Forelimb muscle (tissue), 1 donor: ENCODE data around the gene ATP23. TPM values are rescaled to one million over a fixed set of nuclear protein-coding genes. Genes with fewer than 3 reads are reported as not detected.
A peak's percentile ranks its signal among the peaks of the same experiment; 100 is the strongest.

ENCODE experiments used
- DNase-seq: peaks from one replicate; pipeline ENCODE4 v3.0.0-alpha.2; 2013; ENCODE audit warnings: low read depth
- polyA plus RNA-seq: library from polyadenylated mRNA; unstranded; fragments of 120-200 nt; gene quantifications from one replicate; pipeline ENCODE4 v1.2.1, GENCODE V29; 2013; ENCODE audit not compliant: insufficient read length

ATP23 gene, protein sequence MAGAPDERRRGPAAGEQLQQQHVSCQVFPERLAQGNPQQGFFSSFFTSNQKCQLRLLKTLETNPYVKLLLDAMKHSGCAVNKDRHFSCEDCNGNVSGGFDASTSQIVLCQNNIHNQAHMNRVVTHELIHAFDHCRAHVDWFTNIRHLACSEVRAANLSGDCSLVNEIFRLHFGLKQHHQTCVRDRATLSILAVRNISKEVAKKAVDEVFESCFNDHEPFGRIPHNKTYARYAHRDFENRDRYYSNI
- polyA plus RNA-seq, result 5.3 TPM

DNA sequence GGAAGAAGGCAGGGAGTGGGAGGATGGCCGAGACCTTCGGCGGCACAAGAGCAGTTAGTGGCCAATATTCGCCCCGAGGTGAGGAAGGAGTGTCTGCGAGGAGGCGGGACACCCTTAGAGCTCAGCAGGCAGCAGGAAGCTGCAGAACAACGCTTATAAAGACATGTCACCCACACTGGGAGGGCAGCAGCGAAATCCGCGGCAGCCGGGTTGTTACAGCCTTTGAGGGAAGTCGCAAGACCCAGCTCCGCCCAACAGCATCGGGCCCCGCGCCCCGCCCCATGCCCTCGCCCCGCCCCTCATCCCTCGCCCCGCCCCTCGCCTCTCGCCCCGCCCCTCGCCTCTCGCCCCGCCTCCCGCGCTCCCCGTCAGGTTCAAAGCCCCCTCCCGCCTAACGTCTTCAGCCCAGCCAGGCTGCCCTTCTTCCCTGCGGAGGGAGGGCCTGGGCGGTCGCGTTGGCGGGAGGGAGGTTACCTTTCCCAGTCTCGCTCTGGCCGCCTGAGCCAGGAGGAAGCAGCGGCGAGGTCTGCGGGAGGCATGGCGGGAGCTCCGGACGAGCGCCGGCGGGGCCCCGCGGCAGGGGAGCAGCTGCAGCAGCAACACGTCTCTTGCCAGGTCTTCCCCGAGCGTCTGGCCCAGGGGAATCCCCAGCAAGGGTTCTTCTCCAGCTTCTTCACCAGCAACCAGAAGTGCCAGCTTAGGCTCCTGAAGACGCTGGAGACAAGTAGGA is at the start of gene ATP23:
ATP23 (plus strand) TSS at position 403 of the 730 bp plus-strand sequence; CDS start at position 538, 135 bp downstream.
- no peak for DNase-seq

DNA sequence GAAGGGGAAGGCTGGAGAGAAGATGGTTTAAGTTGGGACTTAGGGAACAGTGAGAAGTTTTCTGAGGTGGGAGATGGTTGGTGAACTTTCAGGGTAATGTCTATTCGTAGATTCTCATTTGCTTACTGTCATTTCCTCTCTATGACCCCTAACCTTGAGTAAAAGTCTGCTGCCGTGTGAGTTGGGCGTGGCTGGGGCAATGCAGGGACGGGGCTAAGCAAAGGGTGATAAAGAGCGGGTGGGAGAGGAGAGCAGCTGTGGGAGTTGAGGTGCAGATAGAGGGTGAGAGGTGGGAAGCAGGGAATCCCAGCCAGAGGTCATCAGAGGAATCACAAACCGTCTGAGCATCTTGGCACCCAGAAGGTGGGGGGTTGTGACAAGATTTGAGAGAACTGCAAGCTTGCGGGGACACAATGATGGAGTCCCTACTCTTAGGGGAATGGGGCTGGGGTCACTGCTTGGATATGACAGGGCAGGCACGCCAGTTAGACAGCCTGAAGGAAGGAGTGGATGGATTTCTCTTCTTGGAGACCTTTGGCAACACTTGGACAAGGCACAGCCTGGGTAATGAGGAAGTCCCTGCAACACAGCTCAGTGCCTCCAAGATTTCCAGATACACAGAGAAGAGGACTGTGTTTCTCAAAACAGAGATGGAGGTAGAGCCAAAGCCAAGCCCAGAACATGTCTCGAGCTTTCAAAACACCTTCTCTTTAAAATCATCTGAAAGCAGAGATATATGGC is 49.0 kb upstream of the ATP23 start:
- no peak for DNase-seq

DNA sequence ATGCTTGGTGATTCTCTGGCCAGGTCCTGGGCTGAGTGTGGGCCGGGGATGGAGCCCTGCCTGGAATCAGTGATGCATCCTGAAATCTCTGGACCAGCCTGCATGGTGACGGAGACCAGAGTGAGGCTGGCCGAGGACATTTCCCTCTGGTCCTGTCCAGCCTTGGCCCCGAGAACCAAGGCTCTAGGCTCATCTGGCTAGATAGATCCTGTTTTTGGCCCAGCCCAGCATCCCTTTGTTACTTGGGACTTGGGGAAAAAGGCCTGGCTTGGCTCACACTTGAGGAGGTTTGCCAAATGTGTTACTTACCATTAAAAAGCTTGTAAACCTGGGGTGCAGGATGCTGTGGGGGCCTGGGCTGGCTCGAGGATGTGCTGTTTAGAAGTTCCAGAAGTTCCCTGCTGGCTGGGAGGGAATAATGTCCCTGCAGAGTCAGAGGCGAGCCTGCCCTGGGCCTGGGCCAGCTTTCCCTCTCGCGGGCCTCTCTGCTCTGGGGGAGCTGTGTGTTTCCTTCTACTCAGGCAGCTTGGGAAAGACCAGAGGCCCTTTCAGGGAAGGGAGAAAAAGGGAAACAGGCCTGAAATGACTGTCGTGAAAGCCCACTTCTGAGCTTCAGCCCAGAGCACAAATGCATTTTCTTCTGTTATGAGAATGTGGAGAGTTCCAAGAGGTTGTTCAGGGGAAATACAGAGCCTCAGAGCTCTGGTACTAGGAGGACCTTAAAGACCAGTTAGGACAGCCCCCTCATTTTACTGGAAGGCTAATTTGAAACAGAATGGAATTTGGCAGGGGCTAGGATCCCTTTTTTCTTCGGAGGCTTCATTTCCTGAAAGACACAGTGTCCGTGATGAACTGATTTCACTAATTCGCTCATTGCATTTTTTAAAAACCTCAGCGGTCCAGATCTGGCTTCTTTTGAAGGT is 47.7 kb upstream of the ATP23 start:
- peak; percentile 90 for DNase-seq

DNA sequence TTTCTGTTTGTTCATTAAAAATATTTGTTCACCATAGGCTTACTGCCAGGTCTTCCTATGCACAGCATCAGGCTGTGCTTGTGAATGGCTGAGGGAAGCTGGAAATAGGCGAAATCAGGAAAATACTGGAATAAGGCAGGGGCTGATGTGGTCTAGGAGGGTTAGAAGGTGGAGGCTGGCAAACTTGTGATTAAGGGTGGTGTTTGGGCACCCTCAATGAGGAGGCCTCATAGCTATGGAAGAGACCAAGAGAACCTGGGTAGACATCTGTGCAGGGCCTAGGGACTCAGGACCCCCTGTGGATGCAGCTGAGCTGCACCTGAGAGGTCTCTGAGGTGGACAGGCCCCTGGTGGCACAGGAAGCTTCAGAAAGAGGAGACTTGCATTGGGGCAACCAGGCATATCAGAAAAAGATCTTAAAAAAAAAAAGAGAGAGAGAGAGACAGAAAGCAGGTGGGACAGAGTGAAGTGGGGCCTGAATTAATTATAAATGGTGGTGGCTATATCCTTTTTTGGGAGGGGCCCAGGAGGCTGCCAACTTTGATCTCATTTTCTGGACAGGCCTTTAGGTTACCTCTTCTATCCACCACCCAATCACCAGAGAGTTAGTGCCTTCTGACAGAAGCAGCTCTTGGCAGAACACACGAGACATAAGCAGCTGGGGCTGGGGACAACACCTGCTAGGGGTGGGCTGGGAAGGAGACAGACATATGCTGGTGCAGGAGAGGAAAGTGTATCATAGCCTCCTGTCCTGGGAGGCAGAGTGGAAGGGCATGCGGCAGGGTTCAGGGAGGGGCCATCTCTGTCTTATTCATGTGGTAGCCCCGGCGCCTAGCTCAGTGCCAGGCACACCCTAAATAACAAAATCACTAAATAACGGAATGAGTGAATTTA is 46.7 kb upstream of the ATP23 start:
- DNase-seq, result no peak

DNA sequence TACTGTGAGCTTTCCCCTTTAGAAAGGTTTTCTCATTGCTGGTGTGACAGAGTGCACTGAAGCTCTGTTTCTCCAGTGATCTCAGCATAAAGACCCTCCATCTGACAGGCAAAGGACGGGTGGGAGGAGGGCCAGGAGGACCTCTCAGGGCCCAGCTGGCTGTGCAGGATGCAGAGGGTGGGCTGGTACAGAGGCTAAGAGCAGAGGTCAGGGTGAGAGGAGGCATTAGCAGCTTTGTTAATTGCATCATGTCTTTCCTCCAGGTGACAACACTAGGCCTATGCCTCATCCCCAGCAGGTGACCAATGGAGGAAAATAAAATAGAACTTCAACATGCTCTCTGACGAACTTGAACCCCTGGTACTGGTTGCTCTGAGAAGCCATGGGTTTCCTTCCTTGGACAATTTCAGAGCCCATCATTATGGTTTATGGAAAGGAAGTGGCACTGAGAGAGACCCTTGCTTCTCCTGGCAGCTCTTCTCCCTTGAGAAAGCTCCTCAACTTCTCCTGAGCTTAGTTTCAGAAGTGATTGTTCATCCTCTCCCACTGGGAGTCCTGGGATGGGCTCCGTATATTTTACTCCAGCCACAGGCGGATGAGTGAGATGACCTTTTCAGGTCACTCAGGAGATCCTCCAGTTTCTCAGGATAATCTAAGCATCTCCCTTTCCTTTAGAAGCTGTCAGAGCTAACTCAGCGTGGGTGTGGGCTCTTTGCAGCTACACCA is 45.8 kb upstream of the ATP23 start:
- no peak for DNase-seq

DNA sequence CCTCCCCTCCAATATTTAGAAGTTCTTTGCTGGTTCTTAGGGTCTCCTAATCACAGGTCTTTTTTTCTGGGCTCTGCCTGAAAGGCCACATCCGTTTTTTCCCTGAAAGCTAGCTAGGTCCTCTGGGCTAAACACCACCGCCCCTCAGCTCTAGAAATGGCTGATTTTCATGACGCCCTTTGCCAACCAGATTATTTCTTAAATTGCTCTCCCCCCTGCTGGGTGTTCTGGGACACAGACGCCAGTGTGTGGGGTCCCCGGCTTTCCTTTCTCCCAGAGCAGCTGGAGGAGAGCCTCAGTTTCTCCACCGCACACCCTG is 45.3 kb upstream of the ATP23 start:
- no peak for DNase-seq

DNA sequence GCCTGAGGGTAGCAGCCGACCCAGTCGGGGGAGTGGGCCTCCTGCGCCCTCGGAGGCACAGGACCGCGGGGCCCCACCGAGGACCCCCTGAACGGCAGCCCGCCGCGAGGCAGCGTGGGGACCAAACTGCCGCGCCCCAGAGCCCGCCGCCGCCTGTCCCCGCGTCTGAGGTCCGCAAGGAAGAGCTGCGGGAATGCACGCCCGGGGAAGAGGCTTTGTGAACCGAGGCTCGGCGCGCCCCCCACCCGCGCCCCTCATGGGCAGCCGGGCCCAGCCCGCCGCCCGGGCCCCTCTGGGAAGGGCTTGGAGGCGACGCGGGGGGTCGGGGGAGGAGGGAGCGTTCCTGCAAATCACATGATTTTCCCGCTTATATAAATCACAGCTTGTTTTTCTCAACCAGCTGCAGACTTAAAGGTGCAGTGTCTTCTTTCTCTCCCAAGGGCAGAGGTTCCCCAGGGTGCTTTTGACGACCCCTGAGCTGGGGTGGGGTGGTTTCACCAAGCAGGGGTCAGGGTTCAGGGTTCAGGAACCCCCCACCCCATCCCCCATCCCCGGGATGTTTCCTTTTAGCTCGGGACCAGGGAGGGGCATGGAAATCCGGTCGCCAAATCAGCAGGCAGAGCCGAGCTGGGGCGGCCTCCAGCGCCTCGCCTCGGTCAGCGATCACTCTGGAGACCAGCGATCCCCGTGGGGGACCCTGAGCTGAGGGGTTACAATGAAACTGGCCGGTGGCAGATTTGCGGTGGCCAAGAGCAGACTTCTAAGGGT is 44.7 kb upstream of the ATP23 start:
- no peak for DNase-seq

DNA sequence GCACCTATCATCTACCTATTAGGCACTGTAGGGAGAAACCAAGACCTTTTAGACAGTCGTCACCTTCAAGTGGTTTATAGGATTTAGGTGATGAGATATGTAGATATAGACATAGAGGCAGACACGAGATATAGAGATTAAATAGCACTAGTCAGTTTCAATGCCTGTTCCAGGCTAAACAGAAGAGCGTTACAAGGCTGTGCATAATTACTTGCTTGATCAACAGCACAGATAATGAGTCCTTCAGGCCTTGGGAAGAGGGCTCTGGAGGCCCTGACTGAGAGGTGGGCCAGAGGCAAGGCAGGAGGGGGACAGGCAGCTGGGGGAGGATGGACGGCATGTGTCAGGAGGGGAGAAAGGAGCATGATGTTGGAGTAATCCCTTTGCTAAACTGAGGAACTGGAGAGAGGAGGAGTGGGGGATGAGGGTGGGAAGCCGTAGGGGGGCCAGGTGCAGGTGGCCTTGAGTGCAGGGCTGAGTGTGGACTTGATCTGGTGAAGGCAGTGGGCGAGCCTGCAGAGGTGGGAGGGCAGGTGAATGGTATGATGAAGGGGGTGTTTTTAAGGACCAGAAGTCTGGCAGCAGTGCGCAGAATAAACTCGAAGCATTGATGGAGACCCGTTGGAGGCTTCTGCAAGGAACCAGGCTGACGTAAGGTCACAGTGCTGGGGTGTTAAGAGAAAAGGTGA is 43.9 kb upstream of the ATP23 start:
- no peak for DNase-seq

DNA sequence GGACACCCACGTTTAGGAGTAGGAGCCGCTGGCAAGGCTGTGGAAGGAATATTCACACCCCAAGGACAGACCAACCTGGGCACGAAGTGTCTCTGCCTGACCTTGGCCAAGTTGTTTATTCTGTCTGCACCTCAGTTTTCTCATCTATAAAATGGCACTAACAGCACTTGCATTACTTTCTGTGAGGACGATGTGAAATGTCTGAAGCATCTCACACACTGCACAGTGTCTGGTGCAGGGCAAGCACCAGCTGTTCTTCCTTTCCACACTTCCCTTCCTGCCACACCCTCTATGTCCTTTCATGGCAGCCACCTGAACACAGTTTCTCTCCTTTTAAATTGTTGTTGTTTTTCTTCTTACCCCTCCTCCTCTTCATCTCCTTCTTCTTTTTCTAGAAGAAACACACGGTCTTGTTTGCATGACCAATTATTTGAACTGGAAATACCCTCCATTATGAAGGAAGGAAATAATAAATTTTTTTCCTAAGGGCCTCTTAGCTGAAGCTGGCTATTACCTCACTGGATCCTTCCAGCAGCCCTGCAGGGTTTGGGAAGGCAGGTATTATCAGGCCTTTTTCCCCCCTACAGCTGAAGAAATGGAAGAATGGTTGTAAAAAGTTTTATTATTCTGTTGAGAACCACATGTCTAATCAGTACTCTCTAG is 42.9 kb upstream of the ATP23 start:
- DNase-seq, result no peak

DNA sequence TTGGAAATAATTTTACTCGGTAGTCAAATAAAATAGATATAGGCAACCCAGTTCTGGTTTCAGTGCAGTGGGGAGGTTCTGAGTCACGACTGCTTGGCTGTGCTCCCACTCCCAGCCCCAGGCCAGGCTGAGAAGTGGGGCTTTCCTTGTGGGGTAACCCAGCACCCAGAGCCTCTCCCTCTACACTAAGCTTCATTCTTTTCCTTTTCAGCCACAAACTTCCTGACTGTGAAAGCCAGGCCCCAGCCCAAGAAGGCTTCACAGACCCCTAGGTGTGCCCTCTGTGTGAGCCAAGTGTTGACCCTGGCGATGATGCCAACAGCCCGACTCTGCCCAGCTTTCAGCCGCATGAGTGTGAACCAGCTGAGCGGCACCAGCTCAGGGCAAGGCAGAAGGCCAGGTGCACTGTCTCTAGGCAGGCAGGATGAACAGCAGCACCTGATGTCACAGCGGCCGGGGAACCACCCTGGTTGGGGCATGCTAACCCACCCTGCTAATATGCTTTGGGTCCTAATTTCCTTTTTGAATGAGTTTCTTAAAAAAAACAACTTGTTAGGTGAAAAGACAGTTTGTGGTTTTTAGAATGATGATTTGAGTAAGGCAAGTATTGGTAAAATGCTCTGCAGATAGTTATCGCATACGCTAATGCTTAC is 42.2 kb upstream of the ATP23 start:
- DNase-seq, result no peak

DNA sequence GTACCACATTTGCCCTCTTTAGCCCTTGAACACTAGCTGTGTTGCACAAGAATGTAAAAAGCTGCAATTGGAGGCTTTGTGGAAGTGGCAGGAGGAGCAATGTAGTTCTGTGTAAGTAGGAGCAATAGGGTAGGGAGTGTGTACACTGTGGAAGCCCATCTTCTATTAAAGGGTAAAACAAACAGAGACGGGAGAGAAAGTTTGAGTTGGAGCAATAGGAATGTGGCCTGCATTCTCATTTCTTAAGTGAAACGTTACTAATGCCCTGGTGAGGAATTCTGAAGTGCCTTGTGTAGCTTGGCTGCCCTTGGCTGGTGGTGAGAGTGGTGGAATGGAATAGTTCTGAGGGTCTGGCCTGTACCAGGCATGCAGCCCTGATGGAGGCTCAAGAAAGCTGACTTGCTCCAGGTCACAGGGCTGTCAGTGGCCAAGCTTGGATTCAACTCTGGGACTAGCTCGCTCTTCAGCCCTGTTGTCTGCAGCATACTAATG is 38.8 kb upstream of the ATP23 start:
- no peak for DNase-seq

DNA sequence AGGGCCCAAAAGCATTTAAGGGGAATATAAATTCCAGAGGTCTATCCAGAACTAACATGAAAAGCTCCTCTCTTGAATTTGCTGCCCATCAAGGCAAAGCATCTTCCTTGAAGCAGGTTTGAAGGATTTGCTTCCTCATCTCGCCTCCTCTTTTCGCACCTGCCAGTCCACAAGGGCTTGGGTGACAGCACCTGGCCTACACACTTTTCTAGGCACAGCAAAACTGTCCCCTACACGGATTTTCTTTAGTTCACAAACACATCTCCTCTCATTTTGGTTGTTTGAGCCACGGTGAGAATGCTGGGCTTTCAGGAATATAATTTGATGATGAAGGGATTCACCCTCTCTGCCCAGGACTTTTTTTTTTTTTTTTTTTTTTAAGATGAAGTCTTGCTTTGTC is 36.9 kb upstream of the ATP23 start:
- DNase-seq, result no peak

DNA sequence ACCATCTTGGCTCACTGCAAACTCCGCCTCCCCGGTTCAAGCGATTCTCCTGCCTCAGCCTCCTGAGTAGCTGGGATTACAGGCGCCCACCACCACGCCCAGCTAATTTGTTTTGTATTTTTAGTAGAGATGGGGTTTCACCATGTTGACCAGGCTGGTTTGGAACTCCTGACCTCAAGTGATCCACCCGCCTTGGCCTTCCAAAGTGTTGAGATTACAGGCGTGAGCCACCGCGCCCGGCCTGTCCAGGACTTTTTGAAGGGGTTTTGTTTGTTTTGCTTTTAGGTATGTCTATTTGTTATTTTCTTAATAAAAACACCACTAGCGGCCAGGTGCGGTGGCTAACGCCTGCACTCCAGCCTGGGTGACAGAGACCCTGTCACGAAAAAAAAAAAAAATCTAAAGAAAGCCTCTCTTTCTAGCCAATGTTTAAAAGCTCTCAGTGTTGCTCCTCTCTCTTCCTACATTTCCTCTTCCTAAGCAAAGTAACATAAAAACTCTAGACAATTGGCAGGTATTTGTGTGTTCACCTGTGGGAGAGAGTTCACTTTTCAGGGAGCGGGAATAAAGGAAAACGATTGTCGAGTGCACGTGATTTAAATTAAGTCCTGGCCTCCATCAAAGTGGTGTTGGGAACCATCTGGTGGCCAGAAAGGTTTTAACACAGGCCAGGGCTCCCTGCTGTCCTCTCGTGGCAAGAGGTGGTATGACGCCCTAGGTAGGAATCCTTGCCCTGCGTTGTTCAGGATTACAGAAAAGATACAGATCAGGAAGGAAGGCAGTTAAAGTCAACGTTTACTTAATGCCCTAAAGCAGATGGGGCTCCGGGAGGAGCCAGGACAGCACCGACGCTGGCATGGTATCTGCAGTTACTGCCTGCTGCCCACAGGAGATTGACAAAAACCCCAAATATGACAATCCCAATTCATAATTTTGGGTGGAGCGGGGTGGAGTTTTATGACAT is 36.2 kb upstream of the ATP23 start:
- peak; percentile 84 for DNase-seq

DNA sequence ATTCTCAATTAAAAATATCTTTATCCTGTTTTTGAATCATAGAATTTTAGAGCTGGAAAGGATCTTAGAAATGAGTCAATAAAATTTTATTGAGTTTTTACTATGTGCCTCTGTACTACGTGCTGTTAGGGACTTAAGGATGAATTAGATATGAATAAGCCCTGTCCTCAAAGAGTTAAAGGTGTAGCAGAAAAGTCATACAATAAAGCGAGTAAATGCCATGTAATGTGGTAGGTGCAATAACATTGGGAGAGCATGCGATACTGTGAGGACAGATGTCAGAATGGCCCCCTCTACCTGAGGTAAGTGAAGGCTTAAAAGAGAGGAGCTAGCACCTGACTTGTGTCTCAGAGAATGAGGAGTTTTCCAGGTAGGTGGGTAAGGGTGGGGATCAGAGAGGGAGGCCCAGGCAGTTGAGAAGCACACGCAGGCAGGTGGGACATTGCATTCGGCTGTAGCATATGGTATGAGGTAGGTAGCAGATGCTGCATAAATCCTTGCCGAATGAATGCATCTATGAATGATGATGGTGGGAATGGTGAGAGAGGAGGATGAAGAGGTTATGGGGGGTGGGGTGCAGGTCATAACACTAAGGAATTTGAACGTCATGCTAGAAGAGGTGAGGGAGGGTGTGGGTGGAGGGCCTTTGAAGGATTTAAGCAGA is 35.4 kb upstream of the ATP23 start:
- no peak for DNase-seq

DNA sequence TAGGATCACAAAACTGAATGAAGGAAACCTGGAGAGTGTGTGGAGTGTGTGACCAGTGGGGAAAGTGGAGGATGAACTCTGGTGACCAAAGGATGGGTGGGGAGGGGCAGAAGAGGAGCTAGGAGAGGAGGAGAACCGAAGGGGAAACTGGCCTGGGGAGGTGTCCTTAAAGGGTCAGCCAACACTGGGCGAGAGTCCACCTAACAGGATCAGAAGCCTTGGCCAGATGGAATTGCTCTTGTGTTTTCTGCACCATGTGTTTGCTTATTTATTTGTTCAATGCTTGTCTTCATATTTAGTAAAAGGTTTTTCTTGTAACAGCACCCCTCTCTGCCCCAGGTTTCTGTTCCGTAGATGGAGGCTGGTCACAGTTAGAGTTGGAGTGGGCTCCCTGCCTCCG is 34.5 kb upstream of the ATP23 start:
- no peak for DNase-seq

DNA sequence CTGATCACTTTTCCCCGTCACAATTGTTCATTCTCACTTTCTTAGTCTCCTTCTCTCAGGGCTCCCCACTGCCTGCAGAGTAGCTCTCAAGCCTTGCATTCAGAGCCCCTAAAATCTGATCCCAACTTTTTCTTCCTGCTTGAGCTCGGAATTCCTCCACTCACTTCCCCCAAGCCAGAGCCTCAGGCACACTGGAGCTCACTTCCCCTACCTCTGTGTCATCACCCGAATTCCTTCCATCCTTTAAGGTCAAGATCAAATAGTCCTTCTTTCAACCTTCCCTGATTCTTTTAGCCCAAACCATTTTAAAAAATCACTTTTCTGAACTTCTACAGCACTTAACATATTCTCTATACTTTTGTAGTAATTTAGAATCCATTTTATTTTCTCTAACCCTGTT is 34.1 kb upstream of the ATP23 start:
- DNase-seq, result no peak
